Hepatocyte (in vitro differentiated cells): ENCODE results near the gene SLC12A7. TPM values are rescaled to one million over a fixed set of nuclear protein-coding genes. Genes with fewer than 3 reads are reported as not detected.

Experiments
- DNase-seq: peaks from one replicate; pipeline ENCODE4 v3.0.0-alpha.2; 2016; ENCODE audit warnings: low spot score
- H2AFZ ChIP-seq: fragments of 200-600 bp; sonication (generic); 2 replicates; pipeline ENCODE4 v1.6.0; 2016; ENCODE audit warnings: antibody characterized with exemption, mild to moderate bottlenecking
- H3K27ac ChIP-seq: fragments of 200-600 bp; sonication (generic); 2 replicates; pipeline ENCODE4 v1.5.1; 2016; ENCODE audit warnings: mild to moderate bottlenecking
- H3K27me3 ChIP-seq: fragments of 200-600 bp; sonication (generic); 2 replicates; pipeline ENCODE4 v1.6.1; 2016
- H3K36me3 ChIP-seq: fragments of 200-600 bp; sonication (generic); replicated peaks from 2 replicates; pipeline ENCODE4 v1.5.1; 2016; ENCODE audit warnings: low read depth; ENCODE audit not compliant: insufficient read depth
- H3K4me1 ChIP-seq: fragments of 200-600 bp; sonication (generic); 2 replicates; pipeline ENCODE4 v1.5.1; 2016; ENCODE audit warnings: mild to moderate bottlenecking, moderate library complexity; ENCODE audit not compliant: insufficient read depth
- H3K4me2 ChIP-seq: fragments of 200-600 bp; sonication (generic); 2 replicates; pipeline ENCODE4 v1.6.0; 2016
- H3K4me3 ChIP-seq: fragments of 200-600 bp; sonication (generic); 2 replicates; pipeline ENCODE4 v1.5.1; 2016; ENCODE audit warnings: mild to moderate bottlenecking
- H3K79me2 ChIP-seq: fragments of 200-600 bp; sonication (generic); 2 replicates; pipeline ENCODE4 v1.6.0; 2017; ENCODE audit warnings: mild to moderate bottlenecking
- H3K9me2 ChIP-seq: fragments of 200-600 bp; sonication (generic); replicated peaks from 2 replicates; pipeline ENCODE4 v1.6.0; 2017; ENCODE audit warnings: mild to moderate bottlenecking; ENCODE audit not compliant: insufficient read depth
- H3K9me3 ChIP-seq: fragments of 200-600 bp; sonication (generic); 2 replicates; pipeline ENCODE4 v1.5.1; 2016; ENCODE audit warnings: low read depth, mild to moderate bottlenecking
- H4K20me1 ChIP-seq: fragments of 200-600 bp; sonication (generic); 2 replicates; pipeline ENCODE4 v1.6.0; 2016; ENCODE audit warnings: mild to moderate bottlenecking; ENCODE audit not compliant: insufficient read depth, poor library complexity, severe bottlenecking
- EZH2 ChIP-seq: fragments of 200-600 bp; sonication (generic); IDR thresholded peaks from 2 replicates; pipeline ENCODE4 v1.6.1; 2016; ENCODE audit warnings: antibody characterized with exemption, mild to moderate bottlenecking, borderline replicate concordance
- EZH2phosphoT487 ChIP-seq: fragments of 200-600 bp; sonication (generic); IDR thresholded peaks from one replicate; pipeline ENCODE4 v1.6.1; 2018; ENCODE audit warnings: antibody characterized with exemption, mild to moderate bottlenecking, low read depth, moderate library complexity; ENCODE audit not compliant: unreplicated experiment, severe bottlenecking
- WGBS: methylation state at CpG from one replicate; pipeline ENCODE4 v1.1.6; 2016; ENCODE audit warnings: low lambda C conversion rate; ENCODE audit errors: missing lambda C conversion rate; 5-methylcytosine and 5-hydroxymethylcytosine counted together
- polyA plus RNA-seq: library from polyadenylated mRNA; unstranded; fragments of >200 nt; fragmentation: Nextera tagmentation; extraction: Ambion mirVana; gene quantifications from 2 replicates; pipeline ENCODE4 v1.2.1, GENCODE V29; 2016
- total RNA-seq: library from RNA; depleted of rRNA; stranded (reverse); fragments of >200 nt; gene quantifications from 2 replicates; pipeline ENCODE4 v1.2.3, GENCODE V29; 2014
- TF ChIP-seq, protein P1 (sequence below): fragments of 200-600 bp; sonication (generic); IDR thresholded peaks from 2 replicates; pipeline ENCODE4 v1.5.1; 2016; ENCODE audit warnings: antibody characterized with exemption, mild to moderate bottlenecking; ENCODE audit not compliant: poor library complexity

SLC12A7 gene
- total and polyA plus RNA-seq, 2 experiments from 2014 or later: 30.2 to 34.3 TPM

- no peaks in the 10 kb centered on the region for H3K9me2 ChIP-seq
- no peak for DNase-seq
- no peaks in the 10 kb centered on the region for H4K20me1 ChIP-seq
- 84% methylated on average over 17 of the region's 17 CpGs for WGBS
- H3K27me3 ChIP-seq: no peaks in the 10 kb centered on the region
- no peaks in the 10 kb centered on the region for H3K9me3 ChIP-seq
- H2AFZ ChIP-seq: no peak overlapping the region
- H3K4me1 ChIP-seq: no peaks in the 10 kb centered on the region
- no peak overlapping the region for H3K27ac ChIP-seq
- H3K4me3 ChIP-seq: no peak overlapping the region
- H3K36me3 ChIP-seq: no peaks in the 10 kb centered on the region
- no peak for TF ChIP-seq EZH2
- no peak for TF ChIP-seq EZH2phosphoT487
- TF ChIP-seq, protein P1, sequence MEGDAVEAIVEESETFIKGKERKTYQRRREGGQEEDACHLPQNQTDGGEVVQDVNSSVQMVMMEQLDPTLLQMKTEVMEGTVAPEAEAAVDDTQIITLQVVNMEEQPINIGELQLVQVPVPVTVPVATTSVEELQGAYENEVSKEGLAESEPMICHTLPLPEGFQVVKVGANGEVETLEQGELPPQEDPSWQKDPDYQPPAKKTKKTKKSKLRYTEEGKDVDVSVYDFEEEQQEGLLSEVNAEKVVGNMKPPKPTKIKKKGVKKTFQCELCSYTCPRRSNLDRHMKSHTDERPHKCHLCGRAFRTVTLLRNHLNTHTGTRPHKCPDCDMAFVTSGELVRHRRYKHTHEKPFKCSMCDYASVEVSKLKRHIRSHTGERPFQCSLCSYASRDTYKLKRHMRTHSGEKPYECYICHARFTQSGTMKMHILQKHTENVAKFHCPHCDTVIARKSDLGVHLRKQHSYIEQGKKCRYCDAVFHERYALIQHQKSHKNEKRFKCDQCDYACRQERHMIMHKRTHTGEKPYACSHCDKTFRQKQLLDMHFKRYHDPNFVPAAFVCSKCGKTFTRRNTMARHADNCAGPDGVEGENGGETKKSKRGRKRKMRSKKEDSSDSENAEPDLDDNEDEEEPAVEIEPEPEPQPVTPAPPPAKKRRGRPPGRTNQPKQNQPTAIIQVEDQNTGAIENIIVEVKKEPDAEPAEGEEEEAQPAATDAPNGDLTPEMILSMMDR: no peak
- no peak overlapping the region for H3K4me2 ChIP-seq
- no peaks in the 10 kb centered on the region for H3K79me2 ChIP-seq
These were observed 52.0 kb downstream of the SLC12A7 start for GRCh38 chr5:1059884-1060263.

- WGBS: 95% methylated on average over 32 of the region's 34 CpGs
- Histone ChIP-seq H3K4me2 (no peak overlapping the region), H4K20me1 (no peaks in the 10 kb centered on the region), H3K4me3 (no peak overlapping the region), H3K27ac (no peak overlapping the region), H3K36me3 (no peaks in the 10 kb centered on the region), H3K9me2 (no peaks in the 10 kb centered on the region), H3K79me2 (no peaks in the 10 kb centered on the region), H3K4me1 (no peaks in the 10 kb centered on the region), H3K27me3 (no peaks in the 10 kb centered on the region), H3K9me3 (no peaks in the 10 kb centered on the region), H2AFZ (no peak overlapping the region)
- DNase-seq: no peak
- TF ChIP-seq EZH2 (no peak), EZH2phosphoT487 (no peak)
- TF ChIP-seq, protein P1: no peak
These were observed 52.6 kb downstream of the SLC12A7 start for GRCh38 chr5:1058988-1059883.

DNA sequence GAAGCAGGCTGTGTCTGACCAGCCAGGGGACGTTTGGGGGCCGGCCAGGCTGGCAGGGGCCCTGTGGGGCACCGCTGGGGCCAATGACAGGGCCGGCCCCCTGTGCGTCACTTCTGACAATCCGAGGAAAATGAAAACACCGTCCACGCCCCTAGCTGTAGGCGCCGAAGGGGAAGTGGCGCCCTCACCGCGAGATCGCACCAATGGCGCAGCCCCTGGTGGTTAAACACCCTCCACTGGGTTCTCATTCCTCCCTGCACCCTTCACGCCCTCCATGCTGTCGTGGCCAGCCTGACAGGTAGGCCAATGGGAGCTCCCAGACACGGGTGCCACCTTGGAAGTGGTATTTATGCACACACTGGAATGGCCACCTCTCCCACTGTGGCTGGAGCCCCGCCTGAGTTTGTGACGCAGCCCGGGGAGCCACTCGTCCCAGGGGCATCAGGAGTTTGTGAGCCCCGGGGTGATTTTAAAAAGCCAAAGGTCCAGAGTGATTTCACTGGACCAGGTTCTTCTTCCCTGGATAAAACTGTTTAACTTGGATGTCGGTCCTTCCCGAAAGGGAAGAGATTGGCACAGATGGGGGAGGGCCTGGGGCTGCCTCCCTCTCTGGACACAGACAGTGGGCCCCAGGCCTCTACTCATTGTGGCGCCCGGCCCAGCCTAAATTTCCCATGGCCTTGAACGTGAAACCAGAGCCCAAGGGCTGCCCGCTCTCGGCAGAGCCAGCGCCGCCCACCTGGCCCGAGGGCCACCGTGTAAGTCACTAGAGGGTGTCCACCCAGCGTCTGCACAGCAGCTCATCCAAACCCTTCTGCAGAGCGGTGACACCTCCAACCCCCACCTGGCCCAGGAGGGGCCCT, 53.5 kb downstream of the SLC12A7 start:
- Histone ChIP-seq H2AFZ (no peak overlapping the region), H3K27ac (no peak overlapping the region), H4K20me1 (no peaks in the 10 kb centered on the region), H3K79me2 (no peaks in the 10 kb centered on the region), H3K9me3 (no peaks in the 10 kb centered on the region), H3K4me1 (no peaks in the 10 kb centered on the region), H3K27me3 (no peaks in the 10 kb centered on the region), H3K9me2 (no peaks in the 10 kb centered on the region), H3K4me2 (no peak overlapping the region), H3K36me3 (no peaks in the 10 kb centered on the region), H3K4me3 (no peak overlapping the region)
- 95% methylated on average over 36 of the region's 36 CpGs for WGBS
- TF ChIP-seq EZH2phosphoT487 (no peak), EZH2 (no peak)
- TF ChIP-seq, protein P1: no peak
- no peak for DNase-seq
